ENCODE data around the gene NHS.

DNA sequence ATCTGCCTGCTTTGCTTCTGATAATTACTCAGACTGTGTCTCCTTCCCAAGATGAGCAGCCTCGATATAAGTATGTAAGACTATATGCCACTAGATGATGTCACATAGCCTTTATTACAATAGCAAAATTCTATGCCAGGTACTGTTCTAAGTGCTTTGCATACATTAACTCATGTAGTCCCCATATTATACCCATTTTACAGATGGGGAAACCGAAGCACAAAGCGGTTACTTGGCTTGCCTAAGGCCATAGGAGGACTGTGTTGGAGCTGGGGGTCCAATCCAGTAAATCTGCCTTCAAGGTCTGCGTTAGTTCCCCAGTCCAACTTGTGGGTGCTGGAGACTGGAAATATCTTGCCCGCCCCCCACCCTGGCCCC lies 361.5 kb downstream of the NHS start:
- no peak for TF ChIP-seq CTCF (IDR thresholded peaks at IDR 0.05; ENCODE audit: low read length)
- TF ChIP-seq EZH2 (IDR thresholded peaks at IDR 0.05; ENCODE audit: borderline replicate concordance, low read length), result no peak

All from OCI-LY1 (cell line).